Stomach (tissue), 4 donors: ENCODE data around the gene NUDT7.

Source experiments
- EP300 ChIP-seq: sonication (generic); formaldehyde crosslinking; IDR thresholded peaks from one replicate; pipeline ENCODE4 v1.6.1; 2017; ENCODE audit warnings: antibody characterized with exemption
- POLR2A ChIP-seq, 4 donors: fragments of 450-650 bp; IDR thresholded peaks; one replicate each; pipeline ENCODE4 v1.6.1; 2016; ENCODE audit warnings: antibody characterized with exemption in 4 of 4, control low read depth in 2 of 4, mild to moderate bottlenecking in 1 of 4, moderate library complexity in 1 of 4
- TF ChIP-seq, protein P1 (sequence below), 7 experiments: fragments of 450-650 bp in 4 of 7; fragments of 200-600 bp in 3 of 7; sonication (generic) in 3 of 7; IDR thresholded peaks; one replicate each; pipeline ENCODE4 v1.5.1; 2016 to 2019; ENCODE audit warnings: antibody characterized with exemption in 7 of 7, control low read depth in 2 of 7, mild to moderate bottlenecking in 1 of 7

- no peak for TF ChIP-seq POLR2A (IDR thresholded peaks at IDR 0.05)
- TF ChIP-seq, protein P1, sequence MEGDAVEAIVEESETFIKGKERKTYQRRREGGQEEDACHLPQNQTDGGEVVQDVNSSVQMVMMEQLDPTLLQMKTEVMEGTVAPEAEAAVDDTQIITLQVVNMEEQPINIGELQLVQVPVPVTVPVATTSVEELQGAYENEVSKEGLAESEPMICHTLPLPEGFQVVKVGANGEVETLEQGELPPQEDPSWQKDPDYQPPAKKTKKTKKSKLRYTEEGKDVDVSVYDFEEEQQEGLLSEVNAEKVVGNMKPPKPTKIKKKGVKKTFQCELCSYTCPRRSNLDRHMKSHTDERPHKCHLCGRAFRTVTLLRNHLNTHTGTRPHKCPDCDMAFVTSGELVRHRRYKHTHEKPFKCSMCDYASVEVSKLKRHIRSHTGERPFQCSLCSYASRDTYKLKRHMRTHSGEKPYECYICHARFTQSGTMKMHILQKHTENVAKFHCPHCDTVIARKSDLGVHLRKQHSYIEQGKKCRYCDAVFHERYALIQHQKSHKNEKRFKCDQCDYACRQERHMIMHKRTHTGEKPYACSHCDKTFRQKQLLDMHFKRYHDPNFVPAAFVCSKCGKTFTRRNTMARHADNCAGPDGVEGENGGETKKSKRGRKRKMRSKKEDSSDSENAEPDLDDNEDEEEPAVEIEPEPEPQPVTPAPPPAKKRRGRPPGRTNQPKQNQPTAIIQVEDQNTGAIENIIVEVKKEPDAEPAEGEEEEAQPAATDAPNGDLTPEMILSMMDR (IDR thresholded peaks at IDR 0.05): no peak
- no peak for TF ChIP-seq EP300
Measured at GRCh38 chr16:77784441-77785372, 62.4 kb downstream of the NUDT7 start.
